ENCODE measurements around the gene ELMO1. TPM values are rescaled to one million over a fixed set of nuclear protein-coding genes. Genes with fewer than 3 reads are reported as not detected.

ELMO1 gene
- total and polyA plus RNA-seq, 10 of the 15 experiments (the other 5 are each of a cell fraction or from before 2014, with no cell fraction given) = 22.6 to 85.9 (median 56.6) TPM

- TF ChIP-seq BCLAF1 (IDR thresholded peaks at IDR 0.05) = no peak
- TF ChIP-seq TCF7 (IDR thresholded peaks at IDR 0.05; ENCODE audit: borderline replicate concordance) = no peak
- TF ChIP-seq SMAD5 (IDR thresholded peaks at IDR 0.05; ENCODE audit: low read depth) = no peak
- no peak for TF ChIP-seq IKZF2 (IDR thresholded peaks at IDR 0.05)
- no peak for TF ChIP-seq IRF4 (IDR thresholded peaks at IDR 0.05; ENCODE audit: low read depth, low read length)
Observed at GRCh38 chr7:36865019-36865418, 583.6 kb downstream of the ELMO1 start (continued).

- H3K9ac ChIP-seq (ENCODE audit: control insufficient read depth, insufficient read depth, low read length) = no peak overlapping the region
- H3K27me3 ChIP-seq (replicated peaks in 1 of 2; ENCODE audit: control insufficient read depth in 2 of 2, insufficient read depth in 2 of 2, low read length in 1 of 2) = no peaks in the 10 kb centered on the region
- no peak overlapping the region for H3K27ac ChIP-seq (ENCODE audit: control insufficient read depth, insufficient read depth)
- no peak for TF ChIP-seq SRF (IDR thresholded peaks at IDR 0.05; ENCODE audit: low read depth in 2 of 2, low read length in 2 of 2)
- TF ChIP-seq ESRRA (IDR thresholded peaks at IDR 0.05; ENCODE audit: low read length) = no peak
- no peak for TF ChIP-seq REST (IDR thresholded peaks at IDR 0.05; ENCODE audit: low read depth, low read length)
- no peak for TF ChIP-seq CBX3 (IDR thresholded peaks at IDR 0.05; ENCODE audit: borderline replicate concordance, low read depth)
- DNase-seq (ENCODE audit: low read depth, low spot score) = no peak
- peaks cover 6 to 30% of the 10 kb centered on the region in 2 experiments for H3K36me3 ChIP-seq (ENCODE audit: control insufficient read depth in 2 of 2, insufficient read depth in 2 of 2, low read length in 1 of 2)
- ChIA-PET CTCF (interaction anchor here (0.7 to 1.0 kb wide), 2 partner anchors 9 to 317 kb away, joined by 3 read pairs; no protein-coding TSS in a partner anchor), POLR2A (interaction anchor here (0.6 kb wide), 1 partner anchor 41 kb away, joined by 3 read pairs; no protein-coding TSS in a partner anchor), RAD21 (ENCODE audit: unreplicated experiment) (interaction anchor here (0.9 kb wide), 1 partner anchor 163 kb away, joined by 3 read pairs; no protein-coding TSS in a partner anchor), SMC1A (ENCODE audit: uncharacterized antibody, unreplicated experiment) (no interaction called here)
- H3K4me2 ChIP-seq (ENCODE audit: control insufficient read depth, insufficient read depth) = no peak overlapping the region
- no peaks in the 10 kb centered on the region for H4K20me1 ChIP-seq (ENCODE audit: control insufficient read depth, insufficient read depth)
- no peak overlapping the region for H2AFZ ChIP-seq (ENCODE audit: control insufficient read depth, low read depth, low read length)
- no TSS peak for BruUV-seq (replicated peaks)
- WGBS (ENCODE audit: insufficient coverage, insufficient replicate concordance, low lambda C conversion rate, missing lambda C conversion rate) = 80% methylated on average over 10 of the region's 10 CpGs
- H3K4me3 ChIP-seq = no peak overlapping the region
- FAIRE-seq = no peak
- no peak for ATAC-seq
- in situ Hi-C loops (cut with MboI) = no loop called here
- H3K4me1 ChIP-seq (ENCODE audit: control insufficient read depth, insufficient read depth, low read length) = peaks cover 5% of the 10 kb centered on the region; the same call in 1 of the 2 replicates
- H3K79me2 ChIP-seq (ENCODE audit: control insufficient read depth, insufficient read depth, low read length) = no peaks in the 10 kb centered on the region
- no peaks in the 10 kb centered on the region for H3K9me3 ChIP-seq (replicated peaks; ENCODE audit: control insufficient read depth, insufficient read depth, low read length)
- intact Hi-C loops (cut with micrococcal nuclease; ENCODE audit: unreplicated experiment) = no loop called here
Observed at GRCh38 chr7:36863901-36864701, 584.6 kb downstream of the ELMO1 start.

Data from GM12878 (cell line).